Fibroblast of lung (primary cell): Measurements from ENCODE around the gene OCLN. TPM values are rescaled to one million over a fixed set of nuclear protein-coding genes. Genes with fewer than 3 reads are reported as not detected.
"Not testable (repeated sequence)": the region's sequence is repeated elsewhere in the genome, so short reads cannot be mapped to it uniquely, and the experiment has no call there.

Experiments
- DNase-seq, 2 donors: peaks; one replicate each; pipeline versions ENCODE4 v3.0.0 to v3.0.0-alpha.2; 2010; ENCODE audit warnings: low read depth in 2 of 2
- H2AFZ ChIP-seq: 2 replicates; pipeline ENCODE4 v1.5.1; 2012; ENCODE audit warnings: low read length, control low read depth, inconsistent platforms
- H3K27ac ChIP-seq: 2 replicates; pipeline ENCODE4 v1.5.1; 2011; ENCODE audit warnings: low read length, control low read depth; ENCODE audit not compliant: insufficient read depth
- H3K27me3 ChIP-seq: 2 replicates; pipeline ENCODE4 v1.5.1; 2011; ENCODE audit warnings: mild to moderate bottlenecking, low read length; ENCODE audit not compliant: control insufficient read depth, insufficient read depth
- H3K36me3 ChIP-seq: 2 replicates; pipeline ENCODE4 v1.5.1; 2011; ENCODE audit warnings: low read length; ENCODE audit not compliant: control insufficient read depth, insufficient read depth
- H3K4me1 ChIP-seq: 2 replicates; pipeline ENCODE4 v1.5.1; 2011; ENCODE audit warnings: low read length; ENCODE audit not compliant: control insufficient read depth, insufficient read depth; ENCODE audit errors: extremely low read depth
- H3K4me2 ChIP-seq: 2 replicates; pipeline ENCODE4 v1.5.1; 2011; ENCODE audit warnings: low read length, control low read depth; ENCODE audit not compliant: insufficient read depth; ENCODE audit errors: extremely low read depth
- H3K4me3 ChIP-seq, 4 experiments: fragments of 200-600 bp in 1 of 4; sonication (generic) in 1 of 4; replicated peaks in 1 of 4; 2 replicates each; pipeline ENCODE4 v1.5.1; 2011 to 2016; ENCODE audit warnings: low read length in 4 of 4, low read depth in 3 of 4, mild to moderate bottlenecking in 3 of 4, control low read depth in 2 of 4, inconsistent platforms in 1 of 4, mixed read lengths in 1 of 4; ENCODE audit not compliant: insufficient read depth in 1 of 4; ENCODE audit errors: control extremely low read depth in 1 of 4
- H3K79me2 ChIP-seq: 2 replicates; pipeline ENCODE4 v1.5.1; 2012; ENCODE audit warnings: mild to moderate bottlenecking, low read length, inconsistent platforms; ENCODE audit not compliant: control insufficient read depth, insufficient read depth
- H3K9ac ChIP-seq: 2 replicates; pipeline ENCODE4 v1.5.1; 2011; ENCODE audit warnings: mild to moderate bottlenecking, low read length, control low read depth; ENCODE audit not compliant: insufficient read depth
- H3K9me3 ChIP-seq: 2 replicates; pipeline ENCODE4 v1.5.1; 2012; ENCODE audit warnings: low read depth, low read length; ENCODE audit not compliant: control insufficient read depth, insufficient read depth
- H4K20me1 ChIP-seq: 2 replicates; pipeline ENCODE4 v1.5.1; 2011; ENCODE audit warnings: low read length; ENCODE audit not compliant: control insufficient read depth, insufficient read depth; ENCODE audit errors: extremely low read depth
- EZH2 ChIP-seq: IDR thresholded peaks from 2 replicates; pipeline ENCODE4 v1.5.1; 2012; ENCODE audit warnings: low read length, control low read depth, mild to moderate bottlenecking; ENCODE audit errors: missing control alignments
- polyA plus RNA-seq, 2 donors: library from polyadenylated mRNA; depleted of rRNA in 1 of 2; stranded (reverse) in 1 of 2; unstranded in 1 of 2; fragments of >200 nt; gene quantifications; 2 replicates each; pipeline ENCODE4 v1.2.1, GENCODE V29; 2011 to 2012; ENCODE audit warnings: missing spikeins in 1 of 2
- total RNA-seq: library from RNA; depleted of rRNA; stranded (reverse); fragments of >200 nt; gene quantifications from 2 replicates; pipeline ENCODE4 v1.2.1, GENCODE V29; 2014
- TF ChIP-seq, protein P1 (sequence below), 2 donors: IDR thresholded peaks in 1 of 2; conservative IDR thresholded peaks in 1 of 2; 1 replicate in 1 of 2; 2 replicates in 1 of 2; pipeline ENCODE4 v1.5.1; 2011 to 2012; ENCODE audit warnings: low read length in 2 of 2, control low read depth in 1 of 2, inconsistent platforms in 1 of 2, low read depth in 1 of 2, mild to moderate bottlenecking in 1 of 2

Gene OCLN
- total and polyA plus RNA-seq, 2 donors (not counting 1 experiment from before 2014, with no cell fraction given), result 3.1 to 7.8 TPM

DNA sequence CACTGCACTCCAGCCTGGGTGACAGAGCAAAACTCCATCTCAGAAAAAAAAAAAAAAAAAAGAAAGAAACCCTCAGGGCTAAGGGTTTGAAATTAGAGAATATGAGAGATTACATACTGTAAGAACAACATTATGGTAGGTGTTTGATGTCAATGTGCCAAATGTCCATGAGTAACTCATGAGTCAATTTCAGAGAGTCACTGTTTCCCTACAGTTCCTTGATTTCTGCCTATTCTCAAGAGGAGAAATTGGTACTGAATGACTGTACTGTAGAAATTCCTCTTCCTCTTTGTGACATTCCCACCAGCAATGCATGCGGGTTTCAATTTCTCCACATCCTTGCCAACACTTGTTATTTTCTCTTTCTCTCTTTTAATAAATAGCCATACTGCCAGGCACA lies 42.5 kb upstream of the OCLN start:
- H3K4me3 ChIP-seq, result no peak overlapping the region
- DNase-seq, result peak; percentile 82 to 97
- no peak overlapping the region for H3K4me2 ChIP-seq
- no peak overlapping the region for H2AFZ ChIP-seq
- H3K27me3 ChIP-seq, result no peaks in the 10 kb centered on the region
- H3K9ac ChIP-seq, result no peak overlapping the region
- H3K36me3 ChIP-seq, result no peaks in the 10 kb centered on the region
- TF ChIP-seq, protein P1, sequence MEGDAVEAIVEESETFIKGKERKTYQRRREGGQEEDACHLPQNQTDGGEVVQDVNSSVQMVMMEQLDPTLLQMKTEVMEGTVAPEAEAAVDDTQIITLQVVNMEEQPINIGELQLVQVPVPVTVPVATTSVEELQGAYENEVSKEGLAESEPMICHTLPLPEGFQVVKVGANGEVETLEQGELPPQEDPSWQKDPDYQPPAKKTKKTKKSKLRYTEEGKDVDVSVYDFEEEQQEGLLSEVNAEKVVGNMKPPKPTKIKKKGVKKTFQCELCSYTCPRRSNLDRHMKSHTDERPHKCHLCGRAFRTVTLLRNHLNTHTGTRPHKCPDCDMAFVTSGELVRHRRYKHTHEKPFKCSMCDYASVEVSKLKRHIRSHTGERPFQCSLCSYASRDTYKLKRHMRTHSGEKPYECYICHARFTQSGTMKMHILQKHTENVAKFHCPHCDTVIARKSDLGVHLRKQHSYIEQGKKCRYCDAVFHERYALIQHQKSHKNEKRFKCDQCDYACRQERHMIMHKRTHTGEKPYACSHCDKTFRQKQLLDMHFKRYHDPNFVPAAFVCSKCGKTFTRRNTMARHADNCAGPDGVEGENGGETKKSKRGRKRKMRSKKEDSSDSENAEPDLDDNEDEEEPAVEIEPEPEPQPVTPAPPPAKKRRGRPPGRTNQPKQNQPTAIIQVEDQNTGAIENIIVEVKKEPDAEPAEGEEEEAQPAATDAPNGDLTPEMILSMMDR (conservative IDR thresholded peaks at IDR 0.05 in 1 of 2, IDR thresholded peaks at IDR 0.05 in 1 of 2; ENCODE audit: low read depth in 1 of 2, low read length in 2 of 2), result no peak
- H4K20me1 ChIP-seq, result no peaks in the 10 kb centered on the region
- H3K79me2 ChIP-seq, result no peaks in the 10 kb centered on the region
- H3K9me3 ChIP-seq, result no peaks in the 10 kb centered on the region
- no peak overlapping the region for H3K27ac ChIP-seq
- H3K4me1 ChIP-seq, result no peaks in the 10 kb centered on the region

DNA sequence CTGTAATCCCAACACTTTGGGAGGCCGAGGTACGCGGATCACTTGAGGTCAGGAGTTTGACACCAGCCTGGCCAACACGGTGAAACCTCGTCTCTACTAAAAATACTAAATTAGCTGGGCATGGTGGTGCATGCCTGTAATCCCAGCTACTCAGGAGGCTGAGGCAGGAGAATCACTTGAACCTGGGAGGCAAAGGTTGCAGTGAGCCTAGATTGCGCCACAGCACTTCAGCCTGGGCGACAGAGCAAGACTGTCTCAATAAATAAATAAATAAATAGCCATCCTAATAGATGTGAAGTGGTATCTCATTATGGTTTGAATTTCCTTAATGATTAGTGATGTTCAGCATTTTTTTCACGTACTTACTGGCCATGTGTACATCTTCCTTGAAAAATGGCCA lies 42.1 kb upstream of the OCLN start:
- not testable (repeated sequence) for H4K20me1 ChIP-seq, H3K79me2 ChIP-seq, H3K4me2 ChIP-seq, H3K27me3 ChIP-seq, H3K36me3 ChIP-seq, H3K4me1 ChIP-seq, H3K27ac ChIP-seq, H3K9ac ChIP-seq, H2AFZ ChIP-seq, H3K9me3 ChIP-seq, DNase-seq, H3K4me3 ChIP-seq

- H4K20me1 ChIP-seq, result no peaks in the 10 kb centered on the region
- no peak overlapping the region for H2AFZ ChIP-seq
- no peak overlapping the region for H3K4me2 ChIP-seq
- H3K4me3 ChIP-seq, result no peak overlapping the region
- H3K27ac ChIP-seq, result no peak overlapping the region
- no peaks in the 10 kb centered on the region for H3K36me3 ChIP-seq
- no peak for DNase-seq
- no peaks in the 10 kb centered on the region for H3K9me3 ChIP-seq
- TF ChIP-seq, protein P1 (conservative IDR thresholded peaks at IDR 0.05 in 1 of 2, IDR thresholded peaks at IDR 0.05 in 1 of 2; ENCODE audit: low read depth in 1 of 2, low read length in 2 of 2), result no peak
- TF ChIP-seq EZH2, result no peak
- no peaks in the 10 kb centered on the region for H3K27me3 ChIP-seq
- H3K9ac ChIP-seq, result no peak overlapping the region
- H3K4me1 ChIP-seq, result no peaks in the 10 kb centered on the region
- H3K79me2 ChIP-seq, result no peaks in the 10 kb centered on the region
Observed at GRCh38 chr5:69451941-69452647, 40.5 kb upstream of the OCLN start.

DNA sequence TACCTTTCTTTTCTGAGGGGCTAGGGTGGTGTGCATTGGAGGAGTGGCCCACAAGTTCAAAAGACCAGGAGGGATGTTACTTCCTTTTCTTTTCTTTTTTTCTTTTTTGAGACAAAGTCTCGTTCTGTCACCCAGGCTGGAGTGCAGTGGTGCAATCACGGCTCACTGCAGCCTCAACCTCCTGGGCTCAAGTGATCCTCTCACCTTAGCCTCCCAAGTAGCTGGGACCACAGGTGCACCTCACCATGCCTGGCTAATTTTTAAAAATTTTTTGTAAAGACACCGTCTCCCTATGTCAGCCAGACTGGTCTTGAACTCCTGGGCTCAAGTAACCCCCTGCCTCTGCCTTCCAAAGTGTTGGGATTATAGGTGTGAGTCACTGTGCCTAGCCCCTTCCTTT lies 39.1 kb upstream of the OCLN start:
- H3K9ac ChIP-seq, H3K36me3 ChIP-seq, DNase-seq, H3K4me1 ChIP-seq, H3K27ac ChIP-seq, H3K9me3 ChIP-seq, H2AFZ ChIP-seq, H3K27me3 ChIP-seq, H3K4me3 ChIP-seq, H3K4me2 ChIP-seq, H3K79me2 ChIP-seq, H4K20me1 ChIP-seq: not testable (repeated sequence)
